ENCODE measurements around the gene OR4D10. TPM values are rescaled to one million over a fixed set of nuclear protein-coding genes. Genes with fewer than 3 reads are reported as not detected.

The OR4D10 gene
- total RNA-seq, 1 donor from 2014 or later = not detected

GRCh38 chr11:59520741-59521140 lies 47.6 kb downstream of the OR4D10 start:
- TF ChIP-seq, protein P1, sequence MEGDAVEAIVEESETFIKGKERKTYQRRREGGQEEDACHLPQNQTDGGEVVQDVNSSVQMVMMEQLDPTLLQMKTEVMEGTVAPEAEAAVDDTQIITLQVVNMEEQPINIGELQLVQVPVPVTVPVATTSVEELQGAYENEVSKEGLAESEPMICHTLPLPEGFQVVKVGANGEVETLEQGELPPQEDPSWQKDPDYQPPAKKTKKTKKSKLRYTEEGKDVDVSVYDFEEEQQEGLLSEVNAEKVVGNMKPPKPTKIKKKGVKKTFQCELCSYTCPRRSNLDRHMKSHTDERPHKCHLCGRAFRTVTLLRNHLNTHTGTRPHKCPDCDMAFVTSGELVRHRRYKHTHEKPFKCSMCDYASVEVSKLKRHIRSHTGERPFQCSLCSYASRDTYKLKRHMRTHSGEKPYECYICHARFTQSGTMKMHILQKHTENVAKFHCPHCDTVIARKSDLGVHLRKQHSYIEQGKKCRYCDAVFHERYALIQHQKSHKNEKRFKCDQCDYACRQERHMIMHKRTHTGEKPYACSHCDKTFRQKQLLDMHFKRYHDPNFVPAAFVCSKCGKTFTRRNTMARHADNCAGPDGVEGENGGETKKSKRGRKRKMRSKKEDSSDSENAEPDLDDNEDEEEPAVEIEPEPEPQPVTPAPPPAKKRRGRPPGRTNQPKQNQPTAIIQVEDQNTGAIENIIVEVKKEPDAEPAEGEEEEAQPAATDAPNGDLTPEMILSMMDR (IDR thresholded peaks at IDR 0.05; ENCODE audit: partially characterized antibody, unreplicated experiment) = no peak
- DNase-seq = no peak
- Mint-ChIP-seq H3K4me3 (ENCODE audit: unreplicated experiment) (no peak overlapping the region), H3K27ac (ENCODE audit: unreplicated experiment) (no peak overlapping the region), H3K36me3 (ENCODE audit: unreplicated experiment) (no peaks in the 10 kb centered on the region), H3K27me3 (ENCODE audit: unreplicated experiment) (no peaks in the 10 kb centered on the region), H3K4me1 (ENCODE audit: low read depth, unreplicated experiment) (no peaks in the 10 kb centered on the region), H3K9me3 (ENCODE audit: unreplicated experiment) (no peaks in the 10 kb centered on the region)

GRCh38 chr11:59523541-59523940 lies 50.4 kb downstream of the OR4D10 start:
- DNase-seq = no peak
- no peak overlapping the region for H3K27ac Mint-ChIP-seq (ENCODE audit: unreplicated experiment)
- H3K36me3 Mint-ChIP-seq (ENCODE audit: unreplicated experiment) = no peaks in the 10 kb centered on the region
- H3K27me3 Mint-ChIP-seq (ENCODE audit: unreplicated experiment) = no peaks in the 10 kb centered on the region
- TF ChIP-seq, protein P1 (IDR thresholded peaks at IDR 0.05; ENCODE audit: partially characterized antibody, unreplicated experiment) = no peak
- H3K4me3 Mint-ChIP-seq (ENCODE audit: unreplicated experiment) = no peak overlapping the region
- H3K9me3 Mint-ChIP-seq (ENCODE audit: unreplicated experiment) = no peaks in the 10 kb centered on the region
- H3K4me1 Mint-ChIP-seq (ENCODE audit: low read depth, unreplicated experiment) = peaks cover 7% of the 10 kb centered on the region

- no peaks in the 10 kb centered on the region for H3K36me3 Mint-ChIP-seq (ENCODE audit: unreplicated experiment)
- H3K27ac Mint-ChIP-seq (ENCODE audit: unreplicated experiment) = no peak overlapping the region
These were observed 55.6 kb downstream of the OR4D10 start for GRCh38 chr11:59528711-59529110.

More at GRCh38 chr11:59528711-59529110, 55.6 kb downstream of the OR4D10 start:
- Mint-ChIP-seq H3K4me3 (ENCODE audit: unreplicated experiment) (no peak overlapping the region), H3K9me3 (ENCODE audit: unreplicated experiment) (no peaks in the 10 kb centered on the region), H3K27me3 (ENCODE audit: unreplicated experiment) (peaks cover 4% of the 10 kb centered on the region), H3K4me1 (ENCODE audit: low read depth, unreplicated experiment) (peaks cover 9% of the 10 kb centered on the region)
- no peak for DNase-seq
- TF ChIP-seq, protein P1 (IDR thresholded peaks at IDR 0.05; ENCODE audit: partially characterized antibody, unreplicated experiment) = no peak

Other genes starting within 250 kb of the OR4D10 start
- gene OR5AN1, start 114.4 kb upstream of the OR4D10 start, total RNA-seq (ENCODE audit: unreplicated experiment) = not detected
- not detected for gene OR5A2, start 46.9 kb upstream of the OR4D10 start, total RNA-seq (ENCODE audit: unreplicated experiment)
- gene OR5A1, start 36.8 kb upstream of the OR4D10 start, total RNA-seq (ENCODE audit: unreplicated experiment) = not detected
- not detected for gene OR4D6, start 16.4 kb upstream of the OR4D10 start, total RNA-seq (ENCODE audit: unreplicated experiment)
- not detected for gene OR4D11, start 30.3 kb downstream of the OR4D10 start, total RNA-seq (ENCODE audit: unreplicated experiment)
- not detected for gene OR4D9, start 38.2 kb downstream of the OR4D10 start, total RNA-seq (ENCODE audit: unreplicated experiment)
- gene OSBP, start 142.5 kb downstream of the OR4D10 start, total RNA-seq (ENCODE audit: unreplicated experiment) = 36.0 TPM
- 17.3 TPM for gene PATL1, start 195.7 kb downstream of the OR4D10 start, total RNA-seq (ENCODE audit: unreplicated experiment)
- not detected for gene OR10V1, start 240.5 kb downstream of the OR4D10 start, total RNA-seq (ENCODE audit: unreplicated experiment)

All from glutamatergic neuron (in vitro differentiated cells).